A549 (cell line): ENCODE data around the gene MTHFS. TPM values are rescaled to one million over a fixed set of nuclear protein-coding genes. Genes with fewer than 3 reads are reported as not detected.
"Not testable (repeated sequence)": the region's sequence is repeated elsewhere in the genome, so short reads cannot be mapped to it uniquely, and the experiment has no call there.

Experiments
- ATAC-seq, 2 experiments: fragments of 200-7000 bp in 1 of 2; fragments of >200 bp in 1 of 2; cut with Nextera tagmentation in 1 of 2; cut with Tn5 transposase in 1 of 2; 3 replicates each; pipeline versions ENCODE4 v1.8.0 to v1.9.1; 2018 to 2020; ENCODE audit warnings: mild to moderate bottlenecking in 1 of 2, moderate library complexity in 1 of 2
- CTCF ChIA-PET: fragments of 300-600 bp; sonication (Branson Sonifier 250); formaldehyde crosslinking; extraction: SDS; loops from one replicate; lab custom pipeline; 2021; ENCODE audit warnings: antibody characterized with exemption, inconsistent platforms; lab: Yijun Ruan, JAX
- POLR2A ChIA-PET: fragments of 350-600 bp; formaldehyde crosslinking; extraction: SDS; loops from one replicate; lab custom pipeline; 2021; ENCODE audit warnings: antibody characterized with exemption, inconsistent platforms; lab: Yijun Ruan, JAX
- DNase-seq, 2 experiments: peaks; one replicate each; pipeline versions ENCODE4 v3.0.0 to v3.0.0-alpha.2; 2011 to 2016; ENCODE audit warnings: low read depth in 1 of 2, low spot score in 1 of 2
- FAIRE-seq: peaks from 2 replicates; lab custom pipeline; 2011; peaks lifted over from hg19 to GRCh38; lab: Jason Lieb, UNC
- H3K27ac ChIP-seq, 2 experiments: fragments of >200 bp; sonication (Bioruptor Twin); formaldehyde crosslinking; 3 replicates each; pipeline ENCODE4 v1.5.1; 2016 to 2017
- H3K4me1 ChIP-seq: fragments of >200 bp; sonication (Bioruptor Twin); formaldehyde crosslinking; 3 replicates; pipeline ENCODE4 v1.6.1; 2016
- H3K4me2 ChIP-seq: fragments of >200 bp; sonication (Bioruptor Twin); formaldehyde crosslinking; 3 replicates; pipeline ENCODE4 v1.6.1; 2016
- H3K4me3 ChIP-seq: fragments of >200 bp; sonication (Bioruptor Twin); formaldehyde crosslinking; 3 replicates; pipeline ENCODE4 v1.5.1; 2016
- H3K9me3 ChIP-seq: fragments of >200 bp; sonication (Bioruptor Twin); formaldehyde crosslinking; 3 replicates; pipeline ENCODE4 v1.6.1; 2016
- BHLHE40 ChIP-seq: IDR thresholded peaks from 2 replicates; pipeline ENCODE4 v1.6.1; 2012; ENCODE audit warnings: low read depth, low read length, inconsistent platforms
- CBX8 ChIP-seq: fragments of 200-600 bp; sonication (generic); IDR thresholded peaks from 2 replicates; pipeline ENCODE4 v1.6.1; 2016
- CEBPB ChIP-seq, 2 experiments: fragments of >200 bp in 1 of 2; sonication (Bioruptor Twin) in 1 of 2; formaldehyde crosslinking in 1 of 2; IDR thresholded peaks; 2 replicates each; pipeline ENCODE4 v1.6.1; 2012 to 2016
- CHD2 ChIP-seq: fragments of 150-350 bp; IDR thresholded peaks from 2 replicates; pipeline ENCODE4 v1.6.1; 2014; ENCODE audit warnings: low read length; ENCODE audit not compliant: partially characterized antibody
- EHF ChIP-seq: fragments of 250-450 bp; sonication (Bioruptor Pico); IDR thresholded peaks from 2 replicates; pipeline ENCODE4 v1.5.0; 2020; ENCODE audit warnings: mild to moderate bottlenecking
- FOSB ChIP-seq: fragments of 250-450 bp; sonication (Bioruptor Pico); IDR thresholded peaks from 2 replicates; pipeline ENCODE4 v1.5.0; 2020; ENCODE audit warnings: mild to moderate bottlenecking, moderate library complexity
- FOSL2 ChIP-seq, 2 experiments: fragments of 450-650 bp in 1 of 2; fragments of >200 bp in 1 of 2; sonication (Bioruptor Twin) in 1 of 2; formaldehyde crosslinking; IDR thresholded peaks; 2 replicates each; pipeline versions ENCODE4 v1.5.0 to v1.6.1; 2016 to 2020; ENCODE audit warnings: mild to moderate bottlenecking in 1 of 2, moderate library complexity in 1 of 2
- HDAC2 ChIP-seq: fragments of 200-600 bp; sonication (generic); IDR thresholded peaks from 2 replicates; pipeline ENCODE4 v1.6.1; 2016
- HOXA7 ChIP-seq: fragments of 250-450 bp; sonication (Bioruptor Pico); IDR thresholded peaks from 2 replicates; pipeline ENCODE4 v1.5.0; 2020; ENCODE audit warnings: mild to moderate bottlenecking, moderate library complexity
- HOXB13 ChIP-seq: fragments of 250-450 bp; sonication (Bioruptor Pico); IDR thresholded peaks from 2 replicates; pipeline ENCODE4 v1.5.0; 2020; ENCODE audit warnings: low read depth, mild to moderate bottlenecking, moderate library complexity
- KDM1A ChIP-seq: fragments of 200-600 bp; sonication (generic); IDR thresholded peaks from 2 replicates; pipeline ENCODE4 v1.6.1; 2016; ENCODE audit warnings: low read depth, mild to moderate bottlenecking
- KDM5A ChIP-seq: fragments of 200-600 bp; sonication (generic); IDR thresholded peaks from 2 replicates; pipeline ENCODE4 v1.6.1; 2016; ENCODE audit warnings: antibody characterized with exemption, mild to moderate bottlenecking
- MAX ChIP-seq: IDR thresholded peaks from 2 replicates; pipeline ENCODE4 v1.6.1; 2012
- NPAS2 ChIP-seq: fragments of 250-450 bp; sonication (Bioruptor Pico); IDR thresholded peaks from 2 replicates; pipeline ENCODE4 v1.8.0; 2022; ENCODE audit warnings: mild to moderate bottlenecking, moderate library complexity, borderline replicate concordance
- RARB ChIP-seq: fragments of 250-450 bp; sonication (Bioruptor Pico); IDR thresholded peaks from 2 replicates; pipeline ENCODE4 v1.8.0; 2021; ENCODE audit warnings: mild to moderate bottlenecking, moderate library complexity
- REST ChIP-seq: fragments of 200-600 bp; sonication (generic); IDR thresholded peaks from 2 replicates; pipeline ENCODE4 v1.6.1; 2016; ENCODE audit warnings: antibody characterized with exemption, mild to moderate bottlenecking, moderate library complexity
- RFX5 ChIP-seq: fragments of 450-650 bp; IDR thresholded peaks from 2 replicates; pipeline ENCODE4 v1.7.1; 2014; ENCODE audit warnings: antibody characterized with exemption, mild to moderate bottlenecking, moderate library complexity
- ZC3H11A ChIP-seq: fragments of 450-650 bp; IDR thresholded peaks from 2 replicates; pipeline ENCODE4 v1.6.1; 2014; ENCODE audit warnings: antibody characterized with exemption, mild to moderate bottlenecking
- ZFP36 ChIP-seq: fragments of 450-650 bp; IDR thresholded peaks from 2 replicates; pipeline ENCODE4 v1.6.1; 2014; ENCODE audit warnings: borderline replicate concordance; ENCODE audit not compliant: partially characterized antibody
- WGBS: methylation state at CpG from one replicate; pipeline ENCODE4 v1.1.6; 2017; ENCODE audit errors: missing lambda C conversion rate; 5-methylcytosine and 5-hydroxymethylcytosine counted together
- polyA plus RNA-seq, 4 experiments: library from polyadenylated mRNA; depleted of rRNA in 3 of 4; stranded (reverse); fragments of >200 nt; fragmentation: RNase III in 1 of 4; extraction: RNeasy Plus Mini Kit Qiagen cat#74134 plus additional on column Dnase treatment in 1 of 4; gene quantifications; 2 replicates in 3 of 4; 3 replicates in 1 of 4; pipeline ENCODE4 v1.2.3, GENCODE V29; 2011 to 2017
- TF ChIP-seq, protein P1 (sequence below): fragments of 250-450 bp; sonication (Bioruptor Pico); IDR thresholded peaks from 2 replicates; pipeline ENCODE4 v1.5.0; 2020; ENCODE audit warnings: low read depth, mild to moderate bottlenecking, moderate library complexity
- TF ChIP-seq, protein P2 (sequence below): fragments of >200 bp; sonication (Bioruptor Twin); formaldehyde crosslinking; IDR thresholded peaks from 2 replicates; pipeline ENCODE4 v1.6.1; 2016

The MTHFS gene
- polyA plus RNA-seq, 2 of the 4 experiments (the other 2 are of a cell fraction), result 102 to 158 TPM

DNA sequence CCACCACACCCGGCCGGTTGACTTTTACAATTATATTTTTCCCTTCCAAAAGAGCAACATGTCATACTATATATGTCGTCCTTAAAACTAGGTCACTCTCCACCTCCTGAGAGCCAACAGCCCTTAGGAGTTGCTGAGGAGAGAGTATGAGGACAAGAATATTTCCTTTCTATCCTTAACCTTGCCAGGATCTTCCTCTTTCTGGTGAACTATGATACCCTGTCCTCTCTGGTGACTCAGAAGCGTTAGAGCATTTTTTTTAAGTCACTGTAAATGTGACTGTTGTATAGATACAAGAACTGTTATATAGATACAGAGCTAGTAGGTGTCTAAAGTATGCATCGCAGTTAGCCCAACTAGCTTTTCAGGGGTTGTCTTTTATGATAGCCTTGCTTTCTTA lies 33.7 kb upstream of the MTHFS start:
- H3K4me1 ChIP-seq, result no peaks in the 10 kb centered on the region
- POLR2A ChIA-PET, result no interaction called here
- no peak overlapping the region for H3K4me2 ChIP-seq
- 75% methylated on average over 5 of the region's 5 CpGs for WGBS
- H3K9me3 ChIP-seq, result no peaks in the 10 kb centered on the region
- FAIRE-seq (no peak), DNase-seq (no peak), ATAC-seq (peak in 1 of 2 experiments; percentile 39; a peak in 1 of 6 replicates)
- H3K27ac ChIP-seq, result no peak overlapping the region
- CTCF ChIA-PET, result no interaction called here
- H3K4me3 ChIP-seq, result no peak overlapping the region
- TF ChIP-seq HOXB13 (CRISPR knock-in tag) (no peak), CHD2 (no peak), REST (no peak), FOSL2 (IDR thresholded peaks at IDR 0.05) (no peak), FOSL2 (CRISPR knock-in tag; IDR thresholded peaks at IDR 0.05) (no peak), ZFP36 (no peak), RARB (no peak), ZC3H11A (no peak), KDM5A (no peak), KDM1A (no peak), HDAC2 (no peak), CBX8 (no peak)
- TF ChIP-seq, protein P1, sequence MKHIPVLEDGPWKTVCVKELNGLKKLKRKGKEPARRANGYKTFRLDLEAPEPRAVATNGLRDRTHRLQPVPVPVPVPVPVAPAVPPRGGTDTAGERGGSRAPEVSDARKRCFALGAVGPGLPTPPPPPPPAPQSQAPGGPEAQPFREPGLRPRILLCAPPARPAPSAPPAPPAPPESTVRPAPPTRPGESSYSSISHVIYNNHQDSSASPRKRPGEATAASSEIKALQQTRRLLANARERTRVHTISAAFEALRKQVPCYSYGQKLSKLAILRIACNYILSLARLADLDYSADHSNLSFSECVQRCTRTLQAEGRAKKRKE (CRISPR knock-in tag), result no peak
- TF ChIP-seq, protein P2, sequence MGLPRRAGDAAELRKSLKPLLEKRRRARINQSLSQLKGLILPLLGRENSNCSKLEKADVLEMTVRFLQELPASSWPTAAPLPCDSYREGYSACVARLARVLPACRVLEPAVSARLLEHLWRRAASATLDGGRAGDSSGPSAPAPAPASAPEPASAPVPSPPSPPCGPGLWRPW, result no peak
- TF ChIP-seq, all 56 proteins: peak for 0

DNA sequence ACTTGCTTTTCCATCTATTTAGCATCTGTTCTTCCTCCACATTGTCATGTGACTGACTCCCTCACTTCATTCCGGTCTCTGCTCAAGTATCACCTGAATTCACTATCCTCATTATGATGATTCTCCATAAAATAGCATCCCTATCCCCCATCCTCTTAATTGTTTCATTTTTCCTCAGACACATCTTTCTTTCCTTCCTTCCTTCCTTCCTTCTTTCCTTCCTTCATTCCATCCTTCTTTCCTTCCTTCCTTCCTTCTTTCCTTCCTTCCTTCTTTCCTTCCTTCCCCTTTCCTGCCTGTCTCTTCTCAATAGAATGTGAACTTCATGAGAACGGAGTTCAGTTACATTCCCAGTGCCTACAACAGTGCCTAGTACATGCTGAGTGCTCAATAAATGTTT lies 32.6 kb upstream of the MTHFS start:
- WGBS, result 70% methylated on average over 2 of the region's 2 CpGs
- no peak for TF ChIP-seq CEBPB (IDR thresholded peaks at IDR 0.05)
- no peak overlapping the region for H3K4me3 ChIP-seq
- no peak overlapping the region for H3K27ac ChIP-seq
- FAIRE-seq (no peak), ATAC-seq (no peak), DNase-seq (no peak)
- no peaks in the 10 kb centered on the region; the same call in 2 of the 3 replicates for H3K4me1 ChIP-seq
- ChIA-PET POLR2A (no interaction called here), CTCF (no interaction called here)
- H3K9me3 ChIP-seq, result no peaks in the 10 kb centered on the region
- no peak overlapping the region for H3K4me2 ChIP-seq

DNA sequence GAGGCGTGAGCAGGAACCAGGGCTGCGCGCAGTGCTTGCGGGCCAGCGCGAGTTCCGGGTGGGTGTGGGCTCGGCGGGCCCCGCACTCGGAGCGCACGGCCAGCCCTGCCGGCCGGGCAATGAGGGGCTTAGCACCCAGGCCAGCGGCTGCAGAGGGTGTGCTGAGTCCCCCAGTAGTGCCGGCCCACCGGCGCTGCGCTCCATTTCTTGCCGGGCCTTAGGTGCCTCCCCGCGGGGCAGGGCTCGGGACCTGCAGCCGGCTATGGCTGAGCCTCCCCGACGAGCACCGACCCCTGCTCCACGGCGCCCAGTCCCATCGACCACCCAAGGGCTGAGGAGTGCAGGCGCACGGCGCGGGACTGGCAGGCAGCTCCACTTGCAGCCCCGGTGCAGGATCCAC lies 29.3 kb upstream of the MTHFS start:
- ATAC-seq, H3K4me2 ChIP-seq, H3K27ac ChIP-seq, H3K4me3 ChIP-seq, POLR2A ChIA-PET, H3K9me3 ChIP-seq, DNase-seq, FAIRE-seq, H3K4me1 ChIP-seq: not testable (repeated sequence)
- CTCF ChIA-PET, result interaction anchor here (1.2 kb wide), 1 partner anchor 10 kb away, joined by 4 read pairs; no protein-coding TSS in a partner anchor
- 95% methylated on average over 34 of the region's 36 CpGs for WGBS

DNA sequence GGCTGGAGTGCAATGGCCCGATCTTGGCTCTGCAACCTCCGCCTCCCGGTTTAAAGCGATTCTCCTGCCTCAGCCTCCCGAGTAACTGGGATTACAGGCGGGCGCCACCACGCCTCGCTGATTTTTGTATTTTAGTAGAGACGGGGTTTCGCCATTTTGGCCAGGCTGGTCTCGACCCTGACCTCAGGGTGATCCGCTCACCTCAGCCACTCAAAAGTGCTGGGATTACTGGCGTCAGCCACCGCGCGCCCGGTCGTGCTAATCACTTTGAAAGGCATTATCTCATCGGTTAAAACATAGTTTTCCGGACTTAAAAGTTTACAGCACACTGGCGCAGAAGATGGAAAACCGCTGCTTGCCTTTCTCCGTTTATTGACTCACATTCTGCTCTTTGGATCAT lies 27.6 kb upstream of the MTHFS start:
- Histone ChIP-seq H3K27ac (peak overlapping the region; percentile 96 to 97), H3K4me1 (no peaks in the 10 kb centered on the region; the same call in 2 of the 3 replicates), H3K4me3 (peak overlapping the region; percentile 90), H3K4me2 (peak overlapping the region; percentile 74), H3K9me3 (peaks cover 24% of the 10 kb centered on the region)
- 85% methylated on average over 24 of the region's 24 CpGs for WGBS
- ChIA-PET CTCF (interaction anchor here (1.3 kb wide), 1 partner anchor 28 kb away, joined by 3 read pairs; the partner anchor contains the start of gene MTHFS), POLR2A (no interaction called here)
- ATAC-seq, result no peak
- FAIRE-seq, result no peak
- no peak for DNase-seq
- peak; percentile 35; the same call in 1 of the 2 replicates for TF ChIP-seq HOXA7 (CRISPR knock-in tag)
- TF ChIP-seq CBX8, result no peak
- no peak for TF ChIP-seq RFX5
- TF ChIP-seq FOSB, result no peak
- no peak for TF ChIP-seq NPAS2 (CRISPR knock-in tag)
- no peak for TF ChIP-seq BHLHE40
- no peak for TF ChIP-seq CEBPB (IDR thresholded peaks at IDR 0.05)
- no peak for TF ChIP-seq REST
- no peak for TF ChIP-seq MAX
- no peak for TF ChIP-seq EHF (CRISPR knock-in tag)
- 0 out of 2 replicates have a peak, but pooled peaks have one; percentile 7 for TF ChIP-seq RARB
- no peak for TF ChIP-seq KDM5A
